Measurements from ENCODE around the gene MZB1. TPM values are rescaled to one million over a fixed set of nuclear protein-coding genes. Genes with fewer than 3 reads are reported as not detected.

MZB1 gene
- total RNA-seq, 4 donors from 2014 or later: 1.3 to 5.6 TPM; not detected in 2

- intact Hi-C loops (cut with DNase I; ENCODE audit: low total_unique reads): no loop called here
- no peak for TF ChIP-seq POLR2A (IDR thresholded peaks at IDR 0.05)
- TF ChIP-seq, protein P1, sequence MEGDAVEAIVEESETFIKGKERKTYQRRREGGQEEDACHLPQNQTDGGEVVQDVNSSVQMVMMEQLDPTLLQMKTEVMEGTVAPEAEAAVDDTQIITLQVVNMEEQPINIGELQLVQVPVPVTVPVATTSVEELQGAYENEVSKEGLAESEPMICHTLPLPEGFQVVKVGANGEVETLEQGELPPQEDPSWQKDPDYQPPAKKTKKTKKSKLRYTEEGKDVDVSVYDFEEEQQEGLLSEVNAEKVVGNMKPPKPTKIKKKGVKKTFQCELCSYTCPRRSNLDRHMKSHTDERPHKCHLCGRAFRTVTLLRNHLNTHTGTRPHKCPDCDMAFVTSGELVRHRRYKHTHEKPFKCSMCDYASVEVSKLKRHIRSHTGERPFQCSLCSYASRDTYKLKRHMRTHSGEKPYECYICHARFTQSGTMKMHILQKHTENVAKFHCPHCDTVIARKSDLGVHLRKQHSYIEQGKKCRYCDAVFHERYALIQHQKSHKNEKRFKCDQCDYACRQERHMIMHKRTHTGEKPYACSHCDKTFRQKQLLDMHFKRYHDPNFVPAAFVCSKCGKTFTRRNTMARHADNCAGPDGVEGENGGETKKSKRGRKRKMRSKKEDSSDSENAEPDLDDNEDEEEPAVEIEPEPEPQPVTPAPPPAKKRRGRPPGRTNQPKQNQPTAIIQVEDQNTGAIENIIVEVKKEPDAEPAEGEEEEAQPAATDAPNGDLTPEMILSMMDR (IDR thresholded peaks at IDR 0.05): no peak
- Histone ChIP-seq H3K9me3 (no peaks in the 10 kb centered on the region), H3K27ac (no peak overlapping the region), H3K27me3 (no peaks in the 10 kb centered on the region), H3K4me1 (no peaks in the 10 kb centered on the region), H3K36me3 (no peaks in the 10 kb centered on the region), H3K4me3 (no peak overlapping the region)
- DNase-seq: no peak
Observed at GRCh38 chr5:139381837-139382761, 7.6 kb downstream of the MZB1 start.

GRCh38 chr5:139379626-139380449, 9.9 kb downstream of the MZB1 start:
- no peak for DNase-seq
- intact Hi-C loops (cut with DNase I; ENCODE audit: low total_unique reads): no loop called here
- Histone ChIP-seq H3K4me1 (no peaks in the 10 kb centered on the region), H3K4me3 (no peak overlapping the region), H3K9me3 (no peaks in the 10 kb centered on the region), H3K27me3 (no peaks in the 10 kb centered on the region), H3K27ac (no peak overlapping the region), H3K36me3 (no peaks in the 10 kb centered on the region)
- TF ChIP-seq, protein P1 (IDR thresholded peaks at IDR 0.05): no peak
- TF ChIP-seq POLR2A (IDR thresholded peaks at IDR 0.05): no peak

GRCh38 chr5:139378941-139379361, 10.8 kb downstream of the MZB1 start:
- H3K9me3 ChIP-seq: no peaks in the 10 kb centered on the region
- no peaks in the 10 kb centered on the region for H3K36me3 ChIP-seq
- no peak overlapping the region for H3K4me3 ChIP-seq
- peak in 1 of 2 donors; percentile 3 for DNase-seq
- H3K4me1 ChIP-seq: no peaks in the 10 kb centered on the region
- no peak for TF ChIP-seq POLR2A (IDR thresholded peaks at IDR 0.05)
- TF ChIP-seq, protein P1 (IDR thresholded peaks at IDR 0.05): no peak
- no peaks in the 10 kb centered on the region for H3K27me3 ChIP-seq
- intact Hi-C loops (cut with DNase I; ENCODE audit: low total_unique reads): no loop called here
- H3K27ac ChIP-seq: no peak overlapping the region

GRCh38 chr5:139378101-139378825, 11.4 kb downstream of the MZB1 start:
- no peak overlapping the region for H3K27ac ChIP-seq
- no peak overlapping the region for H3K4me3 ChIP-seq
- intact Hi-C loops (cut with DNase I; ENCODE audit: low total_unique reads): no loop called here
- no peaks in the 10 kb centered on the region for H3K36me3 ChIP-seq
- peak in 1 of 2 donors; percentile 14 for DNase-seq
- no peaks in the 10 kb centered on the region for H3K4me1 ChIP-seq
- H3K9me3 ChIP-seq: no peaks in the 10 kb centered on the region
- no peak for TF ChIP-seq POLR2A (IDR thresholded peaks at IDR 0.05)
- TF ChIP-seq, protein P1 (IDR thresholded peaks at IDR 0.05): no peak
- H3K27me3 ChIP-seq: no peaks in the 10 kb centered on the region
